Measurements from ENCODE around the gene GSE1.

DNA sequence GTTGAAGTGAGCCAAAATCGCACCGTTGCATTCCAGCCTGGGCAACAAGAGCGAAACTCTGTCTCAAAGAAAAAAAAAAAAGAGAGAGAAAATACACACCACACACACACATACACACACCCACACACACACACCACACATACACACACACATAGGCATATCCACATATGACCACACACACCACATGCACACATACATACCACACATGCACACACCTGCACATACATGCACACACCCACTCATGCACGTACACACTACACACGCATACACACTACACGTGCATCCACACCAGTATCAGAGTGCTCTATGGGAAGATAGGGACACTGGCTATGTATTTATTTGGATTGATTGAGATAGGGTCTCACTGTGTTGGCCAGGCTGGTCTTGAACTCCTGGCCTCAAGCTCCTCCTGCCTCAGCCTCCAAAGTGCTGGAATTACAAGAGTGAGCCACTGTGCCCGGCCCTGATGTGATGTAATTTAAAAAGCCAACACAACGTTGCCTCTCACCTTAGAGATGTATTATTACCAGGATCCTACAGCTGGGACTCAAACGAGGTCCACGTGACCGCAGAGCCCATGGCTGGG lies 93.4 kb downstream of the GSE1 start:
- TF ChIP-seq, protein P1, sequence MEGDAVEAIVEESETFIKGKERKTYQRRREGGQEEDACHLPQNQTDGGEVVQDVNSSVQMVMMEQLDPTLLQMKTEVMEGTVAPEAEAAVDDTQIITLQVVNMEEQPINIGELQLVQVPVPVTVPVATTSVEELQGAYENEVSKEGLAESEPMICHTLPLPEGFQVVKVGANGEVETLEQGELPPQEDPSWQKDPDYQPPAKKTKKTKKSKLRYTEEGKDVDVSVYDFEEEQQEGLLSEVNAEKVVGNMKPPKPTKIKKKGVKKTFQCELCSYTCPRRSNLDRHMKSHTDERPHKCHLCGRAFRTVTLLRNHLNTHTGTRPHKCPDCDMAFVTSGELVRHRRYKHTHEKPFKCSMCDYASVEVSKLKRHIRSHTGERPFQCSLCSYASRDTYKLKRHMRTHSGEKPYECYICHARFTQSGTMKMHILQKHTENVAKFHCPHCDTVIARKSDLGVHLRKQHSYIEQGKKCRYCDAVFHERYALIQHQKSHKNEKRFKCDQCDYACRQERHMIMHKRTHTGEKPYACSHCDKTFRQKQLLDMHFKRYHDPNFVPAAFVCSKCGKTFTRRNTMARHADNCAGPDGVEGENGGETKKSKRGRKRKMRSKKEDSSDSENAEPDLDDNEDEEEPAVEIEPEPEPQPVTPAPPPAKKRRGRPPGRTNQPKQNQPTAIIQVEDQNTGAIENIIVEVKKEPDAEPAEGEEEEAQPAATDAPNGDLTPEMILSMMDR (IDR thresholded peaks at IDR 0.05 in 4 of 5, conservative IDR thresholded peaks at IDR 0.05 in 1 of 5) = no peak
- TF ChIP-seq POLR2A (IDR thresholded peaks at IDR 0.05) = no peak

Measured in gastrocnemius medialis (tissue), 4 donors.